Calu3 (cell line): Measurements from ENCODE around the gene HOXA9. TPM values are rescaled to one million over a fixed set of nuclear protein-coding genes. Genes with fewer than 3 reads are reported as not detected.

Experiments used
- BruUV-seq: library from RNA; stranded (reverse); fragments of 400-500 nt; replicated peaks from 2 replicates; lab custom pipeline; 2021; lab: Mats Ljungman, UMichigan
- CTCF ChIA-PET: fragments of 300-600 bp; sonication (Branson Sonifier 250); formaldehyde crosslinking; loops from one replicate; lab custom pipeline; 2022; ENCODE audit warnings: antibody characterized with exemption; lab: Charles Lee
- DNase-seq: peaks from one replicate; pipeline ENCODE4 v3.0.0; 2022
- H3K27ac Mint-ChIP-seq: one replicate; pipeline ENCODE4 v1.8.0; 2022; ENCODE audit warnings: mixed read lengths; ENCODE audit not compliant: unreplicated experiment
- H3K27me3 Mint-ChIP-seq: one replicate; pipeline ENCODE4 v1.8.0; 2022; ENCODE audit warnings: mixed read lengths; ENCODE audit not compliant: unreplicated experiment
- H3K36me3 Mint-ChIP-seq: one replicate; pipeline ENCODE4 v1.8.0; 2022; ENCODE audit warnings: mild to moderate bottlenecking, moderate library complexity, mixed read lengths; ENCODE audit not compliant: insufficient read depth, unreplicated experiment
- H3K4me1 Mint-ChIP-seq: one replicate; pipeline ENCODE4 v1.8.0; 2022; ENCODE audit warnings: mild to moderate bottlenecking, low read depth, mixed read lengths; ENCODE audit not compliant: unreplicated experiment
- H3K4me3 Mint-ChIP-seq: one replicate; pipeline ENCODE4 v1.8.0; 2022; ENCODE audit warnings: mild to moderate bottlenecking, low read depth, moderate library complexity, mixed read lengths; ENCODE audit not compliant: unreplicated experiment
- H3K9me3 Mint-ChIP-seq: one replicate; pipeline ENCODE4 v1.8.0; 2022; ENCODE audit warnings: low read depth, mixed read lengths; ENCODE audit not compliant: unreplicated experiment
- CTCF ChIP-seq: fragments of 200-600 bp; IDR thresholded peaks from one replicate; pipeline ENCODE4 v1.8.0; 2022; ENCODE audit warnings: antibody characterized with exemption; ENCODE audit not compliant: unreplicated experiment
- intact Hi-C: fragments of 100-400 bp; cut with micrococcal nuclease; formaldehyde crosslinking; loops from one replicate; pipeline ENCODE4 v1.10.0; 2022; ENCODE audit not compliant: unreplicated experiment
- total RNA-seq: library from RNA; stranded (reverse); gene quantifications from 2 replicates; pipeline ENCODE4 v1.2.3, GENCODE V29; 2022

Gene HOXA9
- total RNA-seq, 1 experiment from 2014 or later, result 2.5 TPM

- peaks cover 10% of the 10 kb centered on the region for H3K4me1 Mint-ChIP-seq
- no peak overlapping the region for H3K4me3 Mint-ChIP-seq
- peaks cover 40% of the 10 kb centered on the region for H3K27me3 Mint-ChIP-seq
- BruUV-seq, result no TSS peak
- peak; percentile 89 for DNase-seq
- H3K27ac Mint-ChIP-seq, result no peak overlapping the region
- H3K9me3 Mint-ChIP-seq, result no peaks in the 10 kb centered on the region
- intact Hi-C loops, result loop anchor here (1.0 to 5.0 kb wide), 5 partner anchors 379 to 824 kb away; no protein-coding TSS in a partner anchor
- CTCF ChIA-PET, result interaction anchor here (0.6 to 1.5 kb wide), 33 partner anchors 10 to 900 kb away, joined by 3 to 45 read pairs (median 4); partner anchors contain the start of gene HOXA11
- peak; percentile 93 for TF ChIP-seq CTCF
- peaks cover 29% of the 10 kb centered on the region for H3K36me3 Mint-ChIP-seq
These were observed 31.0 kb upstream of the HOXA9 start for GRCh38 chr7:27196287-27196767.

DNA sequence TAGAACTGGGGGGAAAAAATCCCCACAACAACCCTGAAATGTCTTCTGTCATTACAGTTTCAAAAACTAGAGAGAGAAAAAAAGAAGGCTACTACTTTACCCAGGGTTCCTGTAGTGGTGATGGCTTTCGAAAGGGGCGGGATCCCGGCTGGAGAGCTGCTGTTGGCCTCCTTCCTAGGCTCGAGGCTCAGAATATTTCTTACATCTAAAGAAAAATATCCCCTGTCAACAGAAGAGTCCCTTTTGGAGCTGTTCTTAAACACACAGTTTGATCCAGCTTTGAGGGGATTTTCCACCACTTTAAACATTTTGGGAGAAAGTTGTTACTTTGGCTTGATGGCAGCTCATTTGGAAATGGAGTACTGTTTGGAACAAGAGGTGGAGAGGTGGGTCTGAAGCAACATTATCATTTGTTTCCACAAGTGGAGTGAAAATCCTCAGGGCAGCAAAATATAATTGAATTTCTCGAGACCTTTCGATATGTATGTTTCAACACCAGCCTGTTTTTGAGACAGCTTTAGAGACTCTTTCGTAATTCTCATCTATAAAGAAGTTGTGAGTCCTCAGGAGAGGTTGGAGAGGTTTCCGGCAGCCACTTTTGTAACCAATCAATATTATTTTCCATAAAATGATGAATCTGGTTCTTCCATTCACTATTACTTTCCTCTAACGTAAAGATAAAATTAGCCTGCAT, 29.5 kb upstream of the HOXA9 start:
- Mint-ChIP-seq H3K4me3 (no peak overlapping the region), H3K27ac (no peak overlapping the region), H3K36me3 (peaks cover 16% of the 10 kb centered on the region), H3K27me3 (peaks cover 47% of the 10 kb centered on the region), H3K9me3 (no peaks in the 10 kb centered on the region), H3K4me1 (no peaks in the 10 kb centered on the region)
- DNase-seq, result no peak
- intact Hi-C loops, result loop anchor here (5.0 kb wide), 1 partner anchor 577 kb away; no protein-coding TSS in a partner anchor
- BruUV-seq, result no TSS peak
- TF ChIP-seq CTCF, result no peak
- CTCF ChIA-PET, result interaction anchor here (0.5 kb wide), 1 partner anchor 411 kb away, joined by 15 read pairs; no protein-coding TSS in a partner anchor

DNA sequence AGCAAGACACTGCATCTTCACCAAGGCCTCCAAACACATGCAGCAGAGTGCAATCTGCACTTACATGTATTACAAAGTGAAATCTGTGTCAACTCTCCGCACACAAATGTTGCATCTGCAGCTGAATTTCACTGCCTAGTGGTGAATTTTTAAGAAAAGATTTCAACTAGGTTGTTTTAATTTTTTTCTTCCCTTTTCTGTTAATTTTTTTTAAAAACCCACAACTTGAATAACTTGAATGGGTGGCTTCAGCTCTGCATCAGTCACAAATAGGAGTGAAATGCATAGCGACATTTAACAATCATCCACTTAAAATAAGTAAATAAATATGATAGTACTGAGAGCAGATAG, 28.6 kb upstream of the HOXA9 start:
- H3K4me1 Mint-ChIP-seq, result no peaks in the 10 kb centered on the region
- TF ChIP-seq CTCF, result no peak
- no peak overlapping the region for H3K4me3 Mint-ChIP-seq
- no peaks in the 10 kb centered on the region for H3K9me3 Mint-ChIP-seq
- no peak for DNase-seq
- CTCF ChIA-PET, result no interaction called here
- intact Hi-C loops, result no loop called here
- no TSS peak for BruUV-seq
- peaks cover 56% of the 10 kb centered on the region for H3K27me3 Mint-ChIP-seq
- H3K36me3 Mint-ChIP-seq, result peaks cover 8% of the 10 kb centered on the region
- H3K27ac Mint-ChIP-seq, result no peak overlapping the region

DNA sequence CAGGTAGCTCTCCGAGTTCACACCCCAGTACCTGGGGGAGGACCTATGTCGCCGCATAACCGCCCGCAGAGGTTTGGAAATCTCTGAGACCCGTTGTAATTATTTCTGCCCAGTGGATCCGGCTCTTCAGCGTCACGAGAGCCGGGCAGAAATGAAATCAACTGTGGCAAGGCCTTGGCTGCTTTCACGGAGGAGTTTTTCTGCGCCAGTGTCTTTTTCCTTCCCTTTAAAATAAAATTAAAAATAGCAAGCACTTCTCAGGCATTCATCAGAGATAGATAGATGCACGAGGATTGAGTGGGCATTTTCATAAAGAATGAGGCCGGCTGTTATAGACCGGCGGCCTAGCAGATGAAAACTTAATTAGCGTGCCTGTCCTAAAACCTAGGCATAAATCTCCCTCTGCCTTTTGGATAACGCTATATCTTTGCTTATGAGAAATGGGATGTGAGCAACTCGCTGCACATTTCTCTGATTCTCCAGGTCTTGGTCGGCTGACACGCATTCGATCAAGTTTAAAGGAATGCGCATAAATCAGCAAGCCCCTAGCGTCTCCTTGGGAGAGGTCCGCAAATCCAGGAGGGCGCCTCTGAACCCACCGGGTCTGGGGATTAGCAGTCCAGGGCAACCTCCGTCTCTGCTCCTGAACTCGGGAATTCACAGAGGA, 28.1 kb upstream of the HOXA9 start:
- DNase-seq, result no peak
- BruUV-seq, result no TSS peak
- Mint-ChIP-seq H3K27me3 (peaks cover 60% of the 10 kb centered on the region), H3K36me3 (peaks cover 4% of the 10 kb centered on the region), H3K27ac (no peak overlapping the region), H3K9me3 (no peaks in the 10 kb centered on the region), H3K4me1 (no peaks in the 10 kb centered on the region), H3K4me3 (peak overlapping the region; percentile 61)
- intact Hi-C loops, result no loop called here
- TF ChIP-seq CTCF, result no peak
- CTCF ChIA-PET, result no interaction called here
